NCI-H226 (cell line): ENCODE measurements around the gene EIF2S3B.

Source experiments
- DNase-seq: peaks from one replicate; pipeline ENCODE4 v3.0.0-alpha.2; 2015

The EIF2S3B gene

DNA sequence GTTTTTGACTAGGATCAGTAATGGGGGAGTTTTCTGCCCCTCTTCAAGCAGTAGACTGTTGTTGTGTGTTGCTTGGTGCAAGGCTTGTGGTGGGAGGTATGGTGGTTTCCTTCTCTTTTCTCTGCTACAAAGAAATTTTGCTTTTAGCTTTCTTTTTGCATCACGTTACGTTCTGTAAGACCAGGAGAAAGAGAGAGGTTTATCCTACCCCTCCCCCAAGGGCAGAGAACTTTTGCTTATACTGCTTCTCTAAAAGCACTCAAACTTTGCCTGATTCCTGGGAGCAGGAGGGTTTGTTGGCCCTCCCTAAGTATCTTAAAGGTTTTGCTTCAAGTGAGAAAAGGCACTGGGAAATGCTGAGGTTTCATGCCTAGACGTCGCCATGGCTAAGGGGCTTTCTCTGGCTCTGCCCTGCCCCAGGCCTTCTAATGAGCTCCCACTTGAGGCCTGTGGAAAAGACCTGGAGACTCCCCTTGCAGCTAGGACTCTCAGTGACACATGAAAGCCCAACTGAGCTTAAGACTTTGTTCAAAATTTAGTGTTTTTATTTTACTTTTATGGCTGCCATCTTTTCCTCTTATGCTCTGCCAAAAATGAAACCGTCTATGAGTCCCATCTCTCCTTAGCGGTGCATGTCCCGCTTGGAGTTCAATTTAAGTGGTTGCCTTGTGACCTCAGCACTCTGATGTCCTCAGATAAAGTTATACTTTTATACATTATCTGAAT lies 49.2 kb downstream of the EIF2S3B start:
- DNase-seq = no peak

DNA sequence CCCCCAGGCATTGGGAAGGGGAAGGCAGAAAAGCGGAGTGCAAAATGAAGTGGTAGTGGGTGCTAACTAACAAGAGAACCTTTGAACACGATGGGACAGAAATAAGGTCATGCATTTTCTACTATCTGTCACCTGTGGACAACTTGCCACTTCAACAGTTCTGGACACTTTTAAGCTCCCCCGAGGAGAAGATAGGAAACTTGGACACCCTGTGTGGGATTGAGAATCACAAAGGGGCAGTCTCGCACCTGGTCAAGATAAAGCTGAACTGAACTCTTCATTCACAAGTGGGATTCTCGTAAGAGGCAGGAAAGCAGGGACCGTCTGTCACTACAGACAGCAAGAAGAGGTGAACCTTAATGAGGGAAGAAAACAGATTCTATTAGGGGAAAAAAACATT lies 51.6 kb downstream of the EIF2S3B start:
- no peak for DNase-seq

DNA sequence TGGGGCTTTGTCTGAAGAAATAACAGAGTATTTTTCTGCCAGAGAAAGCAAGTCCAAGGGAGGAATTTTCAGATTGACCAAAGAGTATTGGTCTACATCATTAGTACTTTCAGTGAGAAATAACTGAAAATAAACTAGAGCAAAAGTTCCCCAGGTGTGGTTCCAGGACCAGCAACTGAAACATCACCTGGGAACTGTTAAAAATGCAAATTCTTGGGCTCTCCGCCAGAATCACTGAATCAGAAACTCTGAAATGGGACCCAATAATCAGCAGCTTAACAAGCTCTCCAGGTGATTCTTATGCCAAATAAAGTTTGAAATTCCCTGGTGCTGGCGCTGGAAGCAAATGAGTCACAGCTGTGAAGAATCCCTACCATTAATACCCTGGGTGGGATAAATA lies 52.1 kb downstream of the EIF2S3B start:
- no peak for DNase-seq
